ENCODE data around the gene OGG1.
A peak's percentile ranks its signal among the peaks of the same experiment; 100 is the strongest.

Gene OGG1

GRCh38 chr3:9727041-9727595 is 22.6 kb upstream of the OGG1 start:
- no peak for DNase-seq (ENCODE audit: low read depth)
- H3K4me3 ChIP-seq (replicated peaks; ENCODE audit: low read depth, low read length), result no peak overlapping the region
- peak; percentile 15 for TF ChIP-seq CTCF (IDR thresholded peaks at IDR 0.05; ENCODE audit: low read length, missing control alignments)

- no peak overlapping the region for H3K4me3 ChIP-seq (replicated peaks; ENCODE audit: low read depth, low read length)
- DNase-seq (ENCODE audit: low read depth), result peak; percentile 67
- TF ChIP-seq CTCF (IDR thresholded peaks at IDR 0.05; ENCODE audit: low read length, missing control alignments), result no peak
Measured at GRCh38 chr3:9727743-9728142, 22.0 kb upstream of the OGG1 start.

GRCh38 chr3:9729419-9729818 is 20.3 kb upstream of the OGG1 start:
- H3K4me3 ChIP-seq (replicated peaks; ENCODE audit: low read depth, low read length), result no peak overlapping the region
- TF ChIP-seq CTCF (IDR thresholded peaks at IDR 0.05; ENCODE audit: low read length, missing control alignments), result no peak
- DNase-seq (ENCODE audit: low read depth), result no peak

GRCh38 chr3:9730657-9731205 is 19.0 kb upstream of the OGG1 start:
- DNase-seq (ENCODE audit: low read depth), result peak; percentile 38
- H3K4me3 ChIP-seq (replicated peaks; ENCODE audit: low read depth, low read length), result peak overlapping the region; percentile 69
- no peak for TF ChIP-seq CTCF (IDR thresholded peaks at IDR 0.05; ENCODE audit: low read length, missing control alignments)

- H3K4me3 ChIP-seq (replicated peaks; ENCODE audit: low read depth, low read length), result peak within 1 kb of the TSS; percentile 85
- DNase-seq (ENCODE audit: low read depth), result peak; percentile 99
- TF ChIP-seq CTCF (IDR thresholded peaks at IDR 0.05; ENCODE audit: low read length, missing control alignments), result no peak
Measured at GRCh38 chr3:9731206-9732079, 18.3 kb upstream of the OGG1 start, which contains the start of gene BRPF1. BRPF1 (plus strand) TSS chr3:9731735; CDS start chr3:9734141, 2,406 bp downstream.

GRCh38 chr3:9732080-9732739 is 17.5 kb upstream of the OGG1 start:
- H3K4me3 ChIP-seq (replicated peaks; ENCODE audit: low read depth, low read length), result peak overlapping the region; percentile 85
- TF ChIP-seq CTCF (IDR thresholded peaks at IDR 0.05; ENCODE audit: low read length, missing control alignments), result no peak
- no peak for DNase-seq (ENCODE audit: low read depth)

Data from fibroblast of pulmonary artery (primary cell).